Hindlimb muscle (tissue), 1 donor: ENCODE data around the gene MLF2. TPM values are rescaled to one million over a fixed set of nuclear protein-coding genes. Genes with fewer than 3 reads are reported as not detected.
A peak's percentile ranks its signal among the peaks of the same experiment; 100 is the strongest.
"Not testable (repeated sequence)": the region's sequence is repeated elsewhere in the genome, so short reads cannot be mapped to it uniquely, and the experiment has no call there.

Experiments used
- DNase-seq: peaks from one replicate; pipeline ENCODE4 v3.0.0-alpha.2; 2013
- polyA plus RNA-seq: library from polyadenylated mRNA; unstranded; fragments of 120-200 nt; gene quantifications from one replicate; pipeline ENCODE4 v1.2.1, GENCODE V29; 2013; ENCODE audit not compliant: insufficient read length

Gene MLF2
- polyA plus RNA-seq, 1 donor: 134 TPM

GRCh38 chr12:6729186-6729585, 23.8 kb downstream of the MLF2 start:
- no peak for DNase-seq

GRCh38 chr12:6725350-6725749, 27.6 kb downstream of the MLF2 start:
- no peak for DNase-seq

- DNase-seq: peak; percentile 15
These were observed 28.5 kb downstream of the MLF2 start for GRCh38 chr12:6724409-6724797.

GRCh38 chr12:6723607-6724408, 29.1 kb downstream of the MLF2 start, which contains the start of gene COPS7A:
Gene COPS7A (plus strand): TSS chr12:6724046. CDS start chr12:6724657, 611 bp downstream.
- DNase-seq: peak; percentile 97

- DNase-seq: no peak
These were observed 30.1 kb downstream of the MLF2 start for GRCh38 chr12:6722863-6723262.

- DNase-seq: no peak
These were observed 36.0 kb downstream of the MLF2 start for GRCh38 chr12:6716874-6717437.

GRCh38 chr12:6716031-6716873, 36.7 kb downstream of the MLF2 start:
- not testable (repeated sequence) for DNase-seq

GRCh38 chr12:6708960-6709394, 44.0 kb downstream of the MLF2 start:
- DNase-seq: no peak

- not testable (repeated sequence) for DNase-seq
These were observed 44.6 kb downstream of the MLF2 start for GRCh38 chr12:6708351-6708750.

- no peak for DNase-seq
These were observed 49.3 kb downstream of the MLF2 start for GRCh38 chr12:6703631-6704030.

- no peak for DNase-seq
These were observed 51.7 kb downstream of the MLF2 start for GRCh38 chr12:6701078-6701768.

GRCh38 chr12:6700646-6701051, 52.3 kb downstream of the MLF2 start, which contains the start of gene PIANP:
Gene PIANP (minus strand): TSS chr12:6700815. CDS start chr12:6698061, 2,754 bp downstream.
- DNase-seq: peak; percentile 68

- DNase-seq: peak; percentile 48
These were observed 52.8 kb downstream of the MLF2 start for GRCh38 chr12:6699989-6700645.

GRCh38 chr12:6699259-6699988, 53.5 kb downstream of the MLF2 start:
- no peak for DNase-seq

- DNase-seq: no peak
These were observed 54.4 kb downstream of the MLF2 start for GRCh38 chr12:6698352-6699046.

Other genes with a start within 250 kb of the MLF2 start
- gene GAPDH, start 218.6 kb downstream of the MLF2 start, polyA plus RNA-seq: 5,261 TPM
- 41.0 TPM for gene IFFO1, start 197.1 kb downstream of the MLF2 start, polyA plus RNA-seq
- 25.7 TPM for gene NOP2, start 184.8 kb downstream of the MLF2 start, polyA plus RNA-seq
- 174 TPM for gene CHD4, start 145.8 kb downstream of the MLF2 start, polyA plus RNA-seq
- 2.4 TPM for gene LPAR5, start 117.2 kb downstream of the MLF2 start, polyA plus RNA-seq
- gene ACRBP, start 105.7 kb downstream of the MLF2 start, polyA plus RNA-seq: 2.9 TPM
- 47.6 TPM for gene ING4, start 90.0 kb downstream of the MLF2 start, polyA plus RNA-seq
- 50.4 TPM for gene ZNF384, start 63.8 kb downstream of the MLF2 start, polyA plus RNA-seq
- gene PIANP, start 52.3 kb downstream of the MLF2 start, polyA plus RNA-seq: 2.4 TPM
- gene COPS7A, start 29.1 kb downstream of the MLF2 start, polyA plus RNA-seq: 65.7 TPM
- 373 TPM for gene PTMS, start 13.2 kb upstream of the MLF2 start, polyA plus RNA-seq
- gene LAG3, start 19.4 kb upstream of the MLF2 start, polyA plus RNA-seq: 0.80 TPM
- gene CD4, start 36.4 kb upstream of the MLF2 start, polyA plus RNA-seq: 11.1 TPM
- gene GPR162, start 68.7 kb upstream of the MLF2 start, polyA plus RNA-seq: 17.6 TPM
- 29.7 TPM for gene P3H3, start 75.3 kb upstream of the MLF2 start, polyA plus RNA-seq
- gene GNB3, start 87.8 kb upstream of the MLF2 start, polyA plus RNA-seq: 32.6 TPM
- 16.7 TPM for gene CDCA3, start 98.1 kb upstream of the MLF2 start, polyA plus RNA-seq
- 66.9 TPM for gene USP5, start 99.0 kb upstream of the MLF2 start, polyA plus RNA-seq
- gene TPI1, start 114.4 kb upstream of the MLF2 start, polyA plus RNA-seq: 1,016 TPM
- gene SPSB2, start 120.2 kb upstream of the MLF2 start, polyA plus RNA-seq: 5.9 TPM
- 9.3 TPM for gene LRRC23, start 151.7 kb upstream of the MLF2 start, polyA plus RNA-seq
- 4.8 TPM for gene ENO2, start 161.4 kb upstream of the MLF2 start, polyA plus RNA-seq
- gene ATN1, start 174.8 kb upstream of the MLF2 start, polyA plus RNA-seq: 91.2 TPM
- gene RNU7-1, start 190.7 kb upstream of the MLF2 start, polyA plus RNA-seq: not detected
- 148 TPM for gene C12orf57, start 190.9 kb upstream of the MLF2 start, polyA plus RNA-seq
- gene PTPN6, start 198.2 kb upstream of the MLF2 start, polyA plus RNA-seq: 6.8 TPM
- 307 TPM for gene PHB2, start 217.5 kb upstream of the MLF2 start, polyA plus RNA-seq
- gene EMG1, start 217.8 kb upstream of the MLF2 start, polyA plus RNA-seq: 26.6 TPM